HepG2 (cell line): ENCODE data around the gene ANKRD11. TPM values are rescaled to one million over a fixed set of nuclear protein-coding genes. Genes with fewer than 3 reads are reported as not detected.

Experiments
- FOXC1 ChIP-seq: sonication (generic); formaldehyde crosslinking; IDR thresholded peaks from 2 replicates; pipeline ENCODE4 v1.8.0; 2022; ENCODE audit warnings: mild to moderate bottlenecking, missing genetic modification reagents, borderline replicate concordance
- HNF4G ChIP-seq, 2 experiments: sonication (generic) in 1 of 2; formaldehyde crosslinking in 1 of 2; IDR thresholded peaks; 2 replicates each; pipeline versions ENCODE4 v1.4.0 to v1.6.1; 2011 to 2020; ENCODE audit warnings: borderline replicate concordance in 2 of 2, low read depth in 2 of 2, mild to moderate bottlenecking in 2 of 2, low read length in 1 of 2, missing genetic modification reagents in 1 of 2, moderate library complexity in 1 of 2
- MLLT10 ChIP-seq: sonication (generic); formaldehyde crosslinking; IDR thresholded peaks from 2 replicates; pipeline ENCODE4 v1.4.0; 2020; ENCODE audit warnings: missing genetic modification reagents
- MYC ChIP-seq: sonication (generic); formaldehyde crosslinking; IDR thresholded peaks from 2 replicates; pipeline ENCODE4 v1.9.0; 2021; ENCODE audit warnings: missing genetic modification reagents, borderline replicate concordance
- polyA plus RNA-seq, 8 experiments: library from polyadenylated mRNA; depleted of rRNA in 3 of 8; stranded (reverse) in 7 of 8; unstranded in 1 of 8; fragments of >200 nt; fragmentation: Illumina TruSeq in 4 of 8; extraction: Trizol in 4 of 8; gene quantifications; 2 replicates each; pipeline versions ENCODE4 v1.2.1 to v1.2.3, GENCODE V29; 2011 to 2016; ENCODE audit warnings: low read depth in 4 of 8, missing spikeins in 1 of 8, mixed read lengths in 1 of 8; ENCODE audit not compliant: insufficient read depth in 1 of 8
- total RNA-seq, 5 experiments: library from RNA; depleted of rRNA; stranded (reverse); fragments of >200 nt; fragmentation: Illumina TruSeq; extraction: Trizol; gene quantifications; 2 replicates each; pipeline ENCODE4 v1.2.3, GENCODE V29; 2016; ENCODE audit warnings: low read depth in 1 of 5
- TF ChIP-seq, protein P1 (sequence below), 2 experiments: sonication (generic) in 1 of 2; formaldehyde crosslinking in 1 of 2; IDR thresholded peaks; 2 replicates each; pipeline versions ENCODE4 v1.5.1 to v1.6.1; 2011 to 2020; ENCODE audit warnings: borderline replicate concordance in 1 of 2, low read depth in 1 of 2, low read length in 1 of 2, mild to moderate bottlenecking in 1 of 2, missing genetic modification reagents in 1 of 2, moderate library complexity in 1 of 2
- TF ChIP-seq, protein P2 (sequence below): sonication (generic); formaldehyde crosslinking; IDR thresholded peaks from 2 replicates; pipeline ENCODE4 v1.4.0; 2020; ENCODE audit warnings: mild to moderate bottlenecking, missing genetic modification reagents
- TF ChIP-seq, protein P3 (sequence below): sonication (generic); formaldehyde crosslinking; conservative IDR thresholded peaks from 2 replicates; pipeline ENCODE4 v1.4.0; 2020; ENCODE audit warnings: missing genetic modification reagents
- TF ChIP-seq, protein P4 (sequence below): sonication (generic); formaldehyde crosslinking; IDR thresholded peaks from 2 replicates; pipeline ENCODE4 v1.4.0; 2020; ENCODE audit warnings: missing genetic modification reagents, borderline replicate concordance
- TF ChIP-seq, protein P5 (sequence below), 2 experiments: IDR thresholded peaks; 2 replicates each; pipeline ENCODE4 v1.6.1; 2011 to 2012; ENCODE audit warnings: low read length in 2 of 2, borderline replicate concordance in 1 of 2, low read depth in 1 of 2, mild to moderate bottlenecking in 1 of 2, moderate library complexity in 1 of 2
- TF ChIP-seq, protein P6 (sequence below): sonication (generic); formaldehyde crosslinking; IDR thresholded peaks from 2 replicates; pipeline ENCODE4 v1.4.0; 2020; ENCODE audit warnings: mild to moderate bottlenecking, missing genetic modification reagents

Gene ANKRD11
- total and polyA plus RNA-seq, 2 of the 13 experiments (the other 11 are each of a cell fraction or from before 2014, with no cell fraction given) = 21.4 to 38.4 TPM

DNA sequence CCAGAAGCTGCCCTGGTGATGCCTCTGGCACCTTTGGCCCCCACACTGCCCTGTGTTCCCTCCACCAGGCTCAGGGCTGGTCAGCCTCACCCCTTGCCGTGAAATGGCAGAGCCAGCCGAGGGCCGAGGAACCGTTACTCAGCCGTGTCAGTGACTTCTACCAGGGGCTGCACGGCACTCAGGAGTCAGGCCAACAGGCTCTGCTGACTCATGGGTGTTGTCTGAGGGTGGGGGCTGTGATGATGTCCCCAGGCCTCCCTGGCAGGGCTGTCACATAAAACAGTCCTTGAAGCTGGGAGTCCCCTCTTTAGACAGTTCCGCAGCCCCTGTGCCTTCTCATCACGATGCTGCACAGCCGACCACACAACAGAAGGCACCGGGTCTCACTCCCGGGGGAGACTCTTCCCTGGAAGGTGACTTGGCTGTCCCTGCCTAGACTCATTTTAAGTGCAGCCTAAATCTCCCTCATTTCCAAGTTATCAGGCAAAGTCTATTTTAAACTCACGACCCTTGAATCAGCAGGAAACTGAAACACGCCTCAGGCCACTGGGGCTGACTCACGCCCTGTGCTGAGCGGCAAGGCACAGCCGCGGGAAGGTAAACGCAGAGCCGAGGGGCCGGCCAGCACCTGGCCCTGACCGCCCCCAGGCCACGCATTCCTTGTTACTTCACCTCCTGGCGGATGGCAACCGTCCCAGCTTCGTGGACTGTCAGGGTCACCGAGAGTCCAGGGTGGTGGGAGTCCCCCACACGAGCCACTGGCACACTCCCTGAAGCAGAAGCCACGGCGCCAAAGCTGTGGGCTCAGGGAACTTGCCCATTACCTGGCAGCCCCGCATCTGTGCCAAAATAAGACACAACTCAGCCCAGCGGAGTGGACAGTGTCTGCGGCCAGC is 170.2 kb downstream of the ANKRD11 start (continued):
- no peak; the same call in 1 of the 2 replicates for TF ChIP-seq MYC
- TF ChIP-seq, protein P1, sequence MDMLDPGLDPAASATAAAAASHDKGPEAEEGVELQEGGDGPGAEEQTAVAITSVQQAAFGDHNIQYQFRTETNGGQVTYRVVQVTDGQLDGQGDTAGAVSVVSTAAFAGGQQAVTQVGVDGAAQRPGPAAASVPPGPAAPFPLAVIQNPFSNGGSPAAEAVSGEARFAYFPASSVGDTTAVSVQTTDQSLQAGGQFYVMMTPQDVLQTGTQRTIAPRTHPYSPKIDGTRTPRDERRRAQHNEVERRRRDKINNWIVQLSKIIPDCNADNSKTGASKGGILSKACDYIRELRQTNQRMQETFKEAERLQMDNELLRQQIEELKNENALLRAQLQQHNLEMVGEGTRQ (IDR thresholded peaks at IDR 0.05; ENCODE audit: low read depth, low read length) = no peak
- TF ChIP-seq, protein P1 (CRISPR knock-in tag; IDR thresholded peaks at IDR 0.05; ENCODE audit: borderline replicate concordance) = no peak
- no peak for TF ChIP-seq HNF4G (IDR thresholded peaks at IDR 0.05; ENCODE audit: borderline replicate concordance, low read depth, low read length)
- peak; percentile 32; the same call in 1 of the 2 replicates for TF ChIP-seq HNF4G (CRISPR knock-in tag; IDR thresholded peaks at IDR 0.05; ENCODE audit: borderline replicate concordance, low read depth)
- TF ChIP-seq MLLT10 (CRISPR knock-in tag) = no peak
- TF ChIP-seq, protein P2, sequence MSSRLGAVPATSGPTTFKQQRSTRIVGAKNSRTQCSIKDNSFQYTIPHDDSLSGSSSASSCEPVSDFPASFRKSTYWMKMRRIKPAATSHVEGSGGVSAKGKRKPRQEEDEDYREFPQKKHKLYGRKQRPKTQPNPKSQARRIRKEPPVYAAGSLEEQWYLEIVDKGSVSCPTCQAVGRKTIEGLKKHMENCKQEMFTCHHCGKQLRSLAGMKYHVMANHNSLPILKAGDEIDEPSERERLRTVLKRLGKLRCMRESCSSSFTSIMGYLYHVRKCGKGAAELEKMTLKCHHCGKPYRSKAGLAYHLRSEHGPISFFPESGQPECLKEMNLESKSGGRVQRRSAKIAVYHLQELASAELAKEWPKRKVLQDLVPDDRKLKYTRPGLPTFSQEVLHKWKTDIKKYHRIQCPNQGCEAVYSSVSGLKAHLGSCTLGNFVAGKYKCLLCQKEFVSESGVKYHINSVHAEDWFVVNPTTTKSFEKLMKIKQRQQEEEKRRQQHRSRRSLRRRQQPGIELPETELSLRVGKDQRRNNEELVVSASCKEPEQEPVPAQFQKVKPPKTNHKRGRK = no peak
- TF ChIP-seq, protein P3, sequence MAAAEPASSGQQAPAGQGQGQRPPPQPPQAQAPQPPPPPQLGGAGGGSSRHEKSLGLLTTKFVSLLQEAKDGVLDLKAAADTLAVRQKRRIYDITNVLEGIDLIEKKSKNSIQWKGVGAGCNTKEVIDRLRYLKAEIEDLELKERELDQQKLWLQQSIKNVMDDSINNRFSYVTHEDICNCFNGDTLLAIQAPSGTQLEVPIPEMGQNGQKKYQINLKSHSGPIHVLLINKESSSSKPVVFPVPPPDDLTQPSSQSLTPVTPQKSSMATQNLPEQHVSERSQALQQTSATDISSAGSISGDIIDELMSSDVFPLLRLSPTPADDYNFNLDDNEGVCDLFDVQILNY = no peak
- TF ChIP-seq FOXC1 = no peak
- TF ChIP-seq, protein P4, sequence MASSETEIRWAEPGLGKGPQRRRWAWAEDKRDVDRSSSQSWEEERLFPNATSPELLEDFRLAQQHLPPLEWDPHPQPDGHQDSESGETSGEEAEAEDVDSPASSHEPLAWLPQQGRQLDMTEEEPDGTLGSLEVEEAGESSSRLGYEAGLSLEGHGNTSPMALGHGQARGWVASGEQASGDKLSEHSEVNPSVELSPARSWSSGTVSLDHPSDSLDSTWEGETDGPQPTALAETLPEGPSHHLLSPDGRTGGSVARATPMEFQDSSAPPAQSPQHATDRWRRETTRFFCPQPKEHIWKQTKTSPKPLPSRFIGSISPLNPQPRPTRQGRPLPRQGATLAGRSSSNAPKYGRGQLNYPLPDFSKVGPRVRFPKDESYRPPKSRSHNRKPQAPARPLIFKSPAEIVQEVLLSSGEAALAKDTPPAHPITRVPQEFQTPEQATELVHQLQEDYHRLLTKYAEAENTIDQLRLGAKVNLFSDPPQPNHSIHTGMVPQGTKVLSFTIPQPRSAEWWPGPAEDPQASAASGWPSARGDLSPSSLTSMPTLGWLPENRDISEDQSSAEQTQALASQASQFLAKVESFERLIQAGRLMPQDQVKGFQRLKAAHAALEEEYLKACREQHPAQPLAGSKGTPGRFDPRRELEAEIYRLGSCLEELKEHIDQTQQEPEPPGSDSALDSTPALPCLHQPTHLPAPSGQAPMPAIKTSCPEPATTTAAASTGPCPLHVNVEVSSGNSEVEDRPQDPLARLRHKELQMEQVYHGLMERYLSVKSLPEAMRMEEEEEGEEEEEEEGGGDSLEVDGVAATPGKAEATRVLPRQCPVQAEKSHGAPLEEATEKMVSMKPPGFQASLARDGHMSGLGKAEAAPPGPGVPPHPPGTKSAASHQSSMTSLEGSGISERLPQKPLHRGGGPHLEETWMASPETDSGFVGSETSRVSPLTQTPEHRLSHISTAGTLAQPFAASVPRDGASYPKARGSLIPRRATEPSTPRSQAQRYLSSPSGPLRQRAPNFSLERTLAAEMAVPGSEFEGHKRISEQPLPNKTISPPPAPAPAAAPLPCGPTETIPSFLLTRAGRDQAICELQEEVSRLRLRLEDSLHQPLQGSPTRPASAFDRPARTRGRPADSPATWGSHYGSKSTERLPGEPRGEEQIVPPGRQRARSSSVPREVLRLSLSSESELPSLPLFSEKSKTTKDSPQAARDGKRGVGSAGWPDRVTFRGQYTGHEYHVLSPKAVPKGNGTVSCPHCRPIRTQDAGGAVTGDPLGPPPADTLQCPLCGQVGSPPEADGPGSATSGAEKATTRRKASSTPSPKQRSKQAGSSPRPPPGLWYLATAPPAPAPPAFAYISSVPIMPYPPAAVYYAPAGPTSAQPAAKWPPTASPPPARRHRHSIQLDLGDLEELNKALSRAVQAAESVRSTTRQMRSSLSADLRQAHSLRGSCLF (CRISPR knock-in tag) = no peak
- TF ChIP-seq, protein P5, sequence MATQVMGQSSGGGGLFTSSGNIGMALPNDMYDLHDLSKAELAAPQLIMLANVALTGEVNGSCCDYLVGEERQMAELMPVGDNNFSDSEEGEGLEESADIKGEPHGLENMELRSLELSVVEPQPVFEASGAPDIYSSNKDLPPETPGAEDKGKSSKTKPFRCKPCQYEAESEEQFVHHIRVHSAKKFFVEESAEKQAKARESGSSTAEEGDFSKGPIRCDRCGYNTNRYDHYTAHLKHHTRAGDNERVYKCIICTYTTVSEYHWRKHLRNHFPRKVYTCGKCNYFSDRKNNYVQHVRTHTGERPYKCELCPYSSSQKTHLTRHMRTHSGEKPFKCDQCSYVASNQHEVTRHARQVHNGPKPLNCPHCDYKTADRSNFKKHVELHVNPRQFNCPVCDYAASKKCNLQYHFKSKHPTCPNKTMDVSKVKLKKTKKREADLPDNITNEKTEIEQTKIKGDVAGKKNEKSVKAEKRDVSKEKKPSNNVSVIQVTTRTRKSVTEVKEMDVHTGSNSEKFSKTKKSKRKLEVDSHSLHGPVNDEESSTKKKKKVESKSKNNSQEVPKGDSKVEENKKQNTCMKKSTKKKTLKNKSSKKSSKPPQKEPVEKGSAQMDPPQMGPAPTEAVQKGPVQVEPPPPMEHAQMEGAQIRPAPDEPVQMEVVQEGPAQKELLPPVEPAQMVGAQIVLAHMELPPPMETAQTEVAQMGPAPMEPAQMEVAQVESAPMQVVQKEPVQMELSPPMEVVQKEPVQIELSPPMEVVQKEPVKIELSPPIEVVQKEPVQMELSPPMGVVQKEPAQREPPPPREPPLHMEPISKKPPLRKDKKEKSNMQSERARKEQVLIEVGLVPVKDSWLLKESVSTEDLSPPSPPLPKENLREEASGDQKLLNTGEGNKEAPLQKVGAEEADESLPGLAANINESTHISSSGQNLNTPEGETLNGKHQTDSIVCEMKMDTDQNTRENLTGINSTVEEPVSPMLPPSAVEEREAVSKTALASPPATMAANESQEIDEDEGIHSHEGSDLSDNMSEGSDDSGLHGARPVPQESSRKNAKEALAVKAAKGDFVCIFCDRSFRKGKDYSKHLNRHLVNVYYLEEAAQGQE (IDR thresholded peaks at IDR 0.05; ENCODE audit: borderline replicate concordance in 1 of 2, low read depth in 1 of 2, low read length in 2 of 2) = no peak
- TF ChIP-seq, protein P6, sequence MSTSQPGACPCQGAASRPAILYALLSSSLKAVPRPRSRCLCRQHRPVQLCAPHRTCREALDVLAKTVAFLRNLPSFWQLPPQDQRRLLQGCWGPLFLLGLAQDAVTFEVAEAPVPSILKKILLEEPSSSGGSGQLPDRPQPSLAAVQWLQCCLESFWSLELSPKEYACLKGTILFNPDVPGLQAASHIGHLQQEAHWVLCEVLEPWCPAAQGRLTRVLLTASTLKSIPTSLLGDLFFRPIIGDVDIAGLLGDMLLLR (CRISPR knock-in tag) = no peak
